ENCODE measurements around the gene FAM180A.
A peak's percentile ranks its signal among the peaks of the same experiment; 100 is the strongest.

Gene FAM180A

GRCh38 chr7:135736586-135737305 is 11.9 kb downstream of the FAM180A start:
- DNase-seq = no peak

- no peak for DNase-seq
Measured at GRCh38 chr7:135734343-135734689, 14.3 kb downstream of the FAM180A start.

GRCh38 chr7:135733603-135734342 is 14.8 kb downstream of the FAM180A start:
- DNase-seq = no peak

GRCh38 chr7:135731131-135731530 is 17.5 kb downstream of the FAM180A start:
- no peak for DNase-seq

- no peak for DNase-seq
Measured at GRCh38 chr7:135729230-135729629, 19.4 kb downstream of the FAM180A start.

- DNase-seq = no peak
Measured at GRCh38 chr7:135728136-135728669, 20.4 kb downstream of the FAM180A start, which contains the start of gene SLC13A4. Gene SLC13A4, minus strand, starts transcription at chr7:135728186. Its CDS starts 690 bp downstream, at chr7:135727496.

- no peak for DNase-seq
Measured at GRCh38 chr7:135726911-135727673, 21.5 kb downstream of the FAM180A start.

- no peak for DNase-seq
Measured at GRCh38 chr7:135726276-135726788, 22.3 kb downstream of the FAM180A start.

GRCh38 chr7:135723411-135723810 is 25.2 kb downstream of the FAM180A start:
- no peak for DNase-seq

- no peak for DNase-seq
Measured at GRCh38 chr7:135721198-135721820, 27.3 kb downstream of the FAM180A start.

GRCh38 chr7:135719688-135720087 is 28.9 kb downstream of the FAM180A start:
- no peak for DNase-seq

GRCh38 chr7:135718794-135719437 is 29.7 kb downstream of the FAM180A start:
- DNase-seq = no peak

- DNase-seq = no peak
Measured at GRCh38 chr7:135718219-135718618, 30.4 kb downstream of the FAM180A start.

- no peak for DNase-seq
Measured at GRCh38 chr7:135717693-135718092, 30.9 kb downstream of the FAM180A start.

- peak; percentile 68 for DNase-seq
Measured at GRCh38 chr7:135716677-135717238, 31.9 kb downstream of the FAM180A start.

GRCh38 chr7:135715673-135716072 is 32.9 kb downstream of the FAM180A start:
- no peak for DNase-seq

- no peak for DNase-seq
Measured at GRCh38 chr7:135715055-135715522, 33.5 kb downstream of the FAM180A start.

GRCh38 chr7:135714534-135715009 is 34.0 kb downstream of the FAM180A start:
- DNase-seq = no peak

GRCh38 chr7:135713836-135714470 is 34.7 kb downstream of the FAM180A start:
- DNase-seq = no peak

GRCh38 chr7:135712796-135713195 is 35.8 kb downstream of the FAM180A start:
- DNase-seq = no peak

Data from NCI-H2029 treated with DMSO at 0.1 percent for 48 hours (cell line).